Measurements from ENCODE around the gene FBP1.

DNA sequence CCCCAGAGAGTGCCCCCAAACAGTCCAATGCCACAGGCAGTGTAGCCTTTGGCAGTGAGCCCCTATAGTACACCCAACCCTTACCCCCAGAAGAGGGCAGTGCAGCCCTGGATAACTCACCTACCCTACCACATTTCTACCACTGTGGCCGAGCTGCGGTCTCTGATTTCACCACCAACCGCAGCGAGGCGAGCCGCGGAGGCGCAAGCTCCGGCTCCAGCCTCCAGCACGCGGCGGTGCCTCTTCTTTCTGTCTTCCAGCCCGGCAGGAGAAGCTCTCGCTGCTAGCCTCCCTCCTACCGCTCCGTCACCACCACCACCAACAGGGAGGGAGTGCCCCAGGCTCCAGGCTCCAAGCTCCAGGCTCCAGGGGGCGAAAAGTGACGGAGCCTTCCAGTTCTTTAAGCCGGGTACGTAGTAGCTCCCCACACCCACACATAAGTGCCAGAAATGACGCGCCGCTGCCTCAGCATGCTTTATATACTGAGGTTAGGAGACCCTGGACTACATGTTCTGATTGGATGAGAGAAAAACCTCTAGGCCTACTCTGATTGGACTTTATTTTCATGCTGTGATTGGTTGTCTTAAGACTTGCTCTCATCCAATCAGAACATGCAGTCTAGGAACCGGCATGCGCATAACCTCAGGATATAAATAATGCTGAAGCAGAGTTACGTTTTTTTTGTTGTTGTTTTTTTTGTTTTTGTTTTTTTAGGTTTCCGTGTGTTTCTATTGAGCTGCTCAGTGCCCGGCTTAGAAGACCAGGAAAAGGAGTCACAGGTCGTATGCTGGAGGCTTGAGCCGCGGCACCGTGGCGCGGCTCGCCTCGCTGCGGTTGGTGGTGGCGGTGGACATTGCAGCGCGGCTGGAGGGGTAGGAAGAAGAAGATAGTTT, 84.6 kb downstream of the FBP1 start, which contains the start of gene PCAT7:
- TF ChIP-seq, protein P1, sequence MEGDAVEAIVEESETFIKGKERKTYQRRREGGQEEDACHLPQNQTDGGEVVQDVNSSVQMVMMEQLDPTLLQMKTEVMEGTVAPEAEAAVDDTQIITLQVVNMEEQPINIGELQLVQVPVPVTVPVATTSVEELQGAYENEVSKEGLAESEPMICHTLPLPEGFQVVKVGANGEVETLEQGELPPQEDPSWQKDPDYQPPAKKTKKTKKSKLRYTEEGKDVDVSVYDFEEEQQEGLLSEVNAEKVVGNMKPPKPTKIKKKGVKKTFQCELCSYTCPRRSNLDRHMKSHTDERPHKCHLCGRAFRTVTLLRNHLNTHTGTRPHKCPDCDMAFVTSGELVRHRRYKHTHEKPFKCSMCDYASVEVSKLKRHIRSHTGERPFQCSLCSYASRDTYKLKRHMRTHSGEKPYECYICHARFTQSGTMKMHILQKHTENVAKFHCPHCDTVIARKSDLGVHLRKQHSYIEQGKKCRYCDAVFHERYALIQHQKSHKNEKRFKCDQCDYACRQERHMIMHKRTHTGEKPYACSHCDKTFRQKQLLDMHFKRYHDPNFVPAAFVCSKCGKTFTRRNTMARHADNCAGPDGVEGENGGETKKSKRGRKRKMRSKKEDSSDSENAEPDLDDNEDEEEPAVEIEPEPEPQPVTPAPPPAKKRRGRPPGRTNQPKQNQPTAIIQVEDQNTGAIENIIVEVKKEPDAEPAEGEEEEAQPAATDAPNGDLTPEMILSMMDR (IDR thresholded peaks at IDR 0.05) = peak; percentile 58 to 98 (median 95)
- peak in 2 of 3 donors; percentile 63 to 75 for TF ChIP-seq POLR2A (IDR thresholded peaks at IDR 0.05)

Measured in body of pancreas (tissue), 4 donors.